ENCODE measurements around the gene TIMM10. TPM values are rescaled to one million over a fixed set of nuclear protein-coding genes. Genes with fewer than 3 reads are reported as not detected.

TIMM10 gene
- total RNA-seq, 1 donor: 25.7 TPM

DNA sequence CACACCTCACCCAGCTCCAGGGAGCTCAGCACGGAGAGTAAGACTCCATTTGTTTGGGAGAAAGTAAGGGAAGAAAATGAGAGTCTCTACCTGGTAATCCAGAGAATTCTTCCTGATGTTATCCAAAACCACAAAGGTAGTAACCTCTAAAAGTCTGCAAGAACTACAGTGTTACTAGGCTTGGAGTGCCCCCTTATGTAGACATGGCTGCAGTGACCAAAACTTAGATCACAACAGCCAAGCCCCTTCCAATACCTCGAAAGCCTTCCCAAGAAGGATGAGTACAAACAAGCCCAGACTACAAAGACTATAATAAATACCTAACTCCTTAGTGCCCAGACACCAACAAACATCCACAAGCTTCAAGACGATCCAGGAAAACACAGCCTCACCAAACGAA lies 32.0 kb upstream of the TIMM10 start:
- peaks cover 10% of the 10 kb centered on the region for H3K36me3 ChIP-seq (ENCODE audit: insufficient read depth, low read length)
- H3K4me2 ChIP-seq (ENCODE audit: insufficient read depth, low read length): no peak overlapping the region
- peaks cover 26% of the 10 kb centered on the region for H3K79me2 ChIP-seq (ENCODE audit: insufficient read depth, low read length)
- peaks cover 16% of the 10 kb centered on the region for H3K4me1 ChIP-seq (ENCODE audit: insufficient read depth, low read length)
- H3K27me3 ChIP-seq (ENCODE audit: insufficient read depth, low read length): no peaks in the 10 kb centered on the region
- H3K4me3 ChIP-seq (ENCODE audit: insufficient read depth, low read length): no peak overlapping the region
- H3K27ac ChIP-seq (ENCODE audit: low read depth, low read length): no peak overlapping the region
- H2AFZ ChIP-seq (ENCODE audit: low read length): no peak overlapping the region
- no peak for DNase-seq (ENCODE audit: insufficient read length, low spot score, missing footprints)
- H4K20me1 ChIP-seq (ENCODE audit: insufficient read depth, low read length): no peaks in the 10 kb centered on the region
- TF ChIP-seq, protein P1, sequence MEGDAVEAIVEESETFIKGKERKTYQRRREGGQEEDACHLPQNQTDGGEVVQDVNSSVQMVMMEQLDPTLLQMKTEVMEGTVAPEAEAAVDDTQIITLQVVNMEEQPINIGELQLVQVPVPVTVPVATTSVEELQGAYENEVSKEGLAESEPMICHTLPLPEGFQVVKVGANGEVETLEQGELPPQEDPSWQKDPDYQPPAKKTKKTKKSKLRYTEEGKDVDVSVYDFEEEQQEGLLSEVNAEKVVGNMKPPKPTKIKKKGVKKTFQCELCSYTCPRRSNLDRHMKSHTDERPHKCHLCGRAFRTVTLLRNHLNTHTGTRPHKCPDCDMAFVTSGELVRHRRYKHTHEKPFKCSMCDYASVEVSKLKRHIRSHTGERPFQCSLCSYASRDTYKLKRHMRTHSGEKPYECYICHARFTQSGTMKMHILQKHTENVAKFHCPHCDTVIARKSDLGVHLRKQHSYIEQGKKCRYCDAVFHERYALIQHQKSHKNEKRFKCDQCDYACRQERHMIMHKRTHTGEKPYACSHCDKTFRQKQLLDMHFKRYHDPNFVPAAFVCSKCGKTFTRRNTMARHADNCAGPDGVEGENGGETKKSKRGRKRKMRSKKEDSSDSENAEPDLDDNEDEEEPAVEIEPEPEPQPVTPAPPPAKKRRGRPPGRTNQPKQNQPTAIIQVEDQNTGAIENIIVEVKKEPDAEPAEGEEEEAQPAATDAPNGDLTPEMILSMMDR (IDR thresholded peaks at IDR 0.05; ENCODE audit: extremely low read depth, low read depth, low read length): no peak
- no peaks in the 10 kb centered on the region for H3K9me3 ChIP-seq (ENCODE audit: low read depth, low read length)

- TF ChIP-seq, protein P1 (IDR thresholded peaks at IDR 0.05; ENCODE audit: extremely low read depth, low read depth, low read length): no peak
- no peak overlapping the region for H3K27ac ChIP-seq (ENCODE audit: low read depth, low read length)
- no peaks in the 10 kb centered on the region for H3K27me3 ChIP-seq (ENCODE audit: insufficient read depth, low read length)
- H3K4me3 ChIP-seq (ENCODE audit: insufficient read depth, low read length): no peak overlapping the region
- no peak overlapping the region for H3K4me2 ChIP-seq (ENCODE audit: insufficient read depth, low read length)
- no peaks in the 10 kb centered on the region for H4K20me1 ChIP-seq (ENCODE audit: insufficient read depth, low read length)
- peaks cover 12% of the 10 kb centered on the region for H3K36me3 ChIP-seq (ENCODE audit: insufficient read depth, low read length)
- H3K4me1 ChIP-seq (ENCODE audit: insufficient read depth, low read length): no peaks in the 10 kb centered on the region
- H2AFZ ChIP-seq (ENCODE audit: low read length): no peak overlapping the region
- no peaks in the 10 kb centered on the region for H3K9me3 ChIP-seq (ENCODE audit: low read depth, low read length)
- DNase-seq (ENCODE audit: insufficient read length, low spot score, missing footprints): no peak
- peaks cover 11% of the 10 kb centered on the region for H3K79me2 ChIP-seq (ENCODE audit: insufficient read depth, low read length)
These were observed 29.6 kb upstream of the TIMM10 start for GRCh38 chr11:57560146-57560545.

- Histone ChIP-seq H3K4me1 (ENCODE audit: insufficient read depth, low read length) (no peaks in the 10 kb centered on the region), H3K4me3 (ENCODE audit: insufficient read depth, low read length) (no peak overlapping the region), H3K27ac (ENCODE audit: low read depth, low read length) (no peak overlapping the region), H3K36me3 (ENCODE audit: insufficient read depth, low read length) (peaks cover 26% of the 10 kb centered on the region), H3K27me3 (ENCODE audit: insufficient read depth, low read length) (no peaks in the 10 kb centered on the region), H2AFZ (ENCODE audit: low read length) (no peak overlapping the region), H3K4me2 (ENCODE audit: insufficient read depth, low read length) (no peak overlapping the region), H3K9me3 (ENCODE audit: low read depth, low read length) (no peaks in the 10 kb centered on the region), H4K20me1 (ENCODE audit: insufficient read depth, low read length) (no peaks in the 10 kb centered on the region), H3K79me2 (ENCODE audit: insufficient read depth, low read length) (no peaks in the 10 kb centered on the region)
- TF ChIP-seq, protein P1 (IDR thresholded peaks at IDR 0.05; ENCODE audit: extremely low read depth, low read depth, low read length): no peak
- DNase-seq (ENCODE audit: insufficient read length, low spot score, missing footprints): no peak
These were observed 25.5 kb upstream of the TIMM10 start for GRCh38 chr11:57556041-57556440.

DNA sequence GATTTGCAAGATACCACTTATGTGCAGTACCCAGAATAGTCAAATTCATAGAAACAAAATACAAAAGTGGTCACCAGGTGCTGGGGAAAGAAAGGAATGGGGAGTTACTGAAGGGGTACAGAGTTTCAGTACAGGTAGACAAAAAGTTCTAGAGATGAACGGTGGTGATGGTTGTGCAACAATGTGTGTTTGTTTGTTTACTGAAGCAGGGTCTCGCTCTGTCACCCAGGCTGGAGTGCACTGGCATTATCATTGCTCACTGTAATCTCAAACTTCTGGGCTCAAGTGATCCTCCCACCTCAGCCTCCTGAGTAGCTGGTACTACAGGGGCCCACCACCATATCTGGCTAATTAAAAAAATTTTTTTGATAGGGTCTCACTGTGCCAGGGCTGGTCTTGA lies 24.8 kb upstream of the TIMM10 start:
- Histone ChIP-seq H3K4me3 (ENCODE audit: insufficient read depth, low read length) (no peak overlapping the region), H2AFZ (ENCODE audit: low read length) (no peak overlapping the region), H3K4me1 (ENCODE audit: insufficient read depth, low read length) (no peaks in the 10 kb centered on the region), H3K4me2 (ENCODE audit: insufficient read depth, low read length) (no peak overlapping the region), H4K20me1 (ENCODE audit: insufficient read depth, low read length) (no peaks in the 10 kb centered on the region), H3K27me3 (ENCODE audit: insufficient read depth, low read length) (no peaks in the 10 kb centered on the region), H3K27ac (ENCODE audit: low read depth, low read length) (no peak overlapping the region), H3K36me3 (ENCODE audit: insufficient read depth, low read length) (peaks cover 32% of the 10 kb centered on the region), H3K79me2 (ENCODE audit: insufficient read depth, low read length) (no peaks in the 10 kb centered on the region), H3K9me3 (ENCODE audit: low read depth, low read length) (no peaks in the 10 kb centered on the region)
- TF ChIP-seq, protein P1 (IDR thresholded peaks at IDR 0.05; ENCODE audit: extremely low read depth, low read depth, low read length): no peak
- no peak for DNase-seq (ENCODE audit: insufficient read length, low spot score, missing footprints)

Data from osteoblast (primary cell).